Lower lobe of right lung (tissue), 2 donors: ENCODE data around the gene GRK4. TPM values are rescaled to one million over a fixed set of nuclear protein-coding genes. Genes with fewer than 3 reads are reported as not detected.
"Not testable (repeated sequence)": the region's sequence is repeated elsewhere in the genome, so short reads cannot be mapped to it uniquely, and the experiment has no call there.

Source experiments
- ATAC-seq, 2 donors: fragments of 200-7000 bp; cut with Tn5 transposase; one replicate each; pipeline ENCODE4 v1.9.1; 2020 to 2022; ENCODE audit warnings: mild to moderate bottlenecking in 2 of 2, moderate library complexity in 2 of 2
- DNase-seq: peaks from one replicate; pipeline ENCODE4 v3.0.0-alpha.2; 2020
- H3K27ac ChIP-seq: fragments of 200-600 bp; one replicate; pipeline ENCODE4 v1.8.0; 2022
- H3K27me3 ChIP-seq: fragments of 200-600 bp; one replicate; pipeline ENCODE4 v1.8.0; 2022; ENCODE audit warnings: low read depth
- H3K36me3 ChIP-seq: fragments of 200-600 bp; one replicate; pipeline ENCODE4 v1.8.0; 2022; ENCODE audit warnings: mild to moderate bottlenecking
- H3K4me1 ChIP-seq: fragments of 200-600 bp; one replicate; pipeline ENCODE4 v1.8.0; 2022
- H3K4me3 ChIP-seq: fragments of 200-600 bp; one replicate; pipeline ENCODE4 v1.8.0; 2022; ENCODE audit warnings: mild to moderate bottlenecking
- H3K9me3 ChIP-seq: fragments of 200-600 bp; one replicate; pipeline ENCODE4 v1.8.0; 2022
- intact Hi-C: fragments of 100-400 bp; cut with DNase I; formaldehyde crosslinking; loops from one replicate; pipeline ENCODE4 v1.11.0; 2022
- total RNA-seq: library from RNA; stranded (reverse); fragmentation: NEBNext Ultra II Directional; extraction: Animal tissue kit (Norgen Biotek cat#: 25700); gene quantifications from one replicate; pipeline ENCODE4 v1.2.1, GENCODE V29; 2021
- TF ChIP-seq, protein P1 (sequence below): fragments of 200-600 bp; IDR thresholded peaks from one replicate; pipeline ENCODE4 v1.8.0; 2022; ENCODE audit warnings: antibody characterized with exemption, mild to moderate bottlenecking
- donor health status: DM: no; HTN: yes; CAD: no; lungs with severe emphysema.

The GRK4 gene
- total RNA-seq, 1 donor from 2014 or later, result 7.1 TPM

DNA sequence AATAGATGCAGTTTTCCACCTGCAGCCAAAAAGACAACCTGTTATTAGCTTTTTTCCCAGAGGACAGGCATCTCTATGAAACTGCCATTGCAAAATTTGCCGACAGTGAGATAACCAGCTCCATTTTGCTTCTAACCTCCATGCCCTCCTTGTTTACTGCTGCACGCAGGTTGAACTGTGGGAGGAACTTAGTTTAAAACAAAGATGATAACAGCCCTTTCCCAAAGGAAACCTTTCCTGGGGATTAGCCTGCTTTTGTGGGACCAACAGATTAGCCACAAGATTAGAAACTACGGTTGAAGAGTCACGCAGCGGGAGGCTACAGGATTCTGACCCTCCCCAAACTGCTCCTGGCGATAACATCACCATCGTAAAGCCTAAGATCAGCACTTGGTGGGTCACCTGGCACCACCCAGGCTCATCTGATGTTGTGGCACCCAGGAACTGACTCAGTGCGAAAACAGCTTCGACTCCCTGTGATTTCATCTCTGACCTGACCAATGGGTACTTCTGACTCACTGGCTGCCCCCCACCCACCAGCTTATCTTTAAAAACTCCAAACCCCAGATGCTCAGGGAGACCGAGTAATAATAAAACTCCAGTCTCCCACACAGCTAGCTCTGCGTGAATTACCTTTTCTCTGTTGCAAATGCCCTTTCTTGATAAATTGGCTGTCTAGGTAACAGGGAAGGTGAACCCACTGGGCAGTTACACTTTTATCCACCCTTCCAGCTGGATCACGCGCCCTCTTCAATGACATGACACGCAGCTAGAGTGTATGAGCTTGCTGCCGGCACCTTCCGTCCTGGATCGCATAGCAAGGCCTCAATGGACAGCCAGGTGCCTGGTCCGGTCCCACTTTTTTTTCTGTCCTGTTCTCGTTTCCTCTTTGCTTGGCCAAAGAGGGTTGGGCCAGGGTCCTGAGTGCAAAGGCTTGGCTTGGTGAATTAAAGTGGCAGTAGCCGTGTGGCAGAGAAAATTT is 27.3 kb upstream of the GRK4 start:
- no peak for ATAC-seq
- Histone ChIP-seq H3K27me3 (no peaks in the 10 kb centered on the region), H3K4me3 (peak overlapping the region; percentile 97), H3K4me1 (peaks cover 54% of the 10 kb centered on the region), H3K36me3 (peaks cover 50% of the 10 kb centered on the region), H3K27ac (peak overlapping the region; percentile 97), H3K9me3 (no peaks in the 10 kb centered on the region)
- TF ChIP-seq, protein P1, sequence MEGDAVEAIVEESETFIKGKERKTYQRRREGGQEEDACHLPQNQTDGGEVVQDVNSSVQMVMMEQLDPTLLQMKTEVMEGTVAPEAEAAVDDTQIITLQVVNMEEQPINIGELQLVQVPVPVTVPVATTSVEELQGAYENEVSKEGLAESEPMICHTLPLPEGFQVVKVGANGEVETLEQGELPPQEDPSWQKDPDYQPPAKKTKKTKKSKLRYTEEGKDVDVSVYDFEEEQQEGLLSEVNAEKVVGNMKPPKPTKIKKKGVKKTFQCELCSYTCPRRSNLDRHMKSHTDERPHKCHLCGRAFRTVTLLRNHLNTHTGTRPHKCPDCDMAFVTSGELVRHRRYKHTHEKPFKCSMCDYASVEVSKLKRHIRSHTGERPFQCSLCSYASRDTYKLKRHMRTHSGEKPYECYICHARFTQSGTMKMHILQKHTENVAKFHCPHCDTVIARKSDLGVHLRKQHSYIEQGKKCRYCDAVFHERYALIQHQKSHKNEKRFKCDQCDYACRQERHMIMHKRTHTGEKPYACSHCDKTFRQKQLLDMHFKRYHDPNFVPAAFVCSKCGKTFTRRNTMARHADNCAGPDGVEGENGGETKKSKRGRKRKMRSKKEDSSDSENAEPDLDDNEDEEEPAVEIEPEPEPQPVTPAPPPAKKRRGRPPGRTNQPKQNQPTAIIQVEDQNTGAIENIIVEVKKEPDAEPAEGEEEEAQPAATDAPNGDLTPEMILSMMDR, result no peak
- no peak for DNase-seq
- intact Hi-C loops, result no loop called here

DNA sequence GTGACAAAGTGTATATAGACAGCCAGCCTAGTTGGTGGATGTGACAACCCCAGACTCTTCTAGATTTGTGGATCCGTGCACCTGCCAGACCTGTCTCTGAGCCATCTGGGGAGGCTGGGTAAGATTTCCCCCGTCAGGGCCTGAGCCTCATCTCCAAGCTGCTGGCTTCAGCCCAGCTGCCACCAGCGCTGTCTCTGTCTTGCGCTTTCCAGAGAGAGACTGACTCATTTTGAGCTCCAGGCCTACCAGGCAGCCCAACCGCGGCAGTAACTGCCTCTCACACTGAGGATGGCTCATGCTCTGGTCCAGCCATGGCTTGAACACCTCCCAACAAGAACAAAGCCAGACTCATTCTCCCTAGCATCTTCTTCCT is 26.6 kb upstream of the GRK4 start:
- Histone ChIP-seq H3K4me1 (peaks cover 47% of the 10 kb centered on the region), H3K27ac (peak overlapping the region; percentile 63), H3K9me3 (no peaks in the 10 kb centered on the region), H3K36me3 (peaks cover 53% of the 10 kb centered on the region), H3K4me3 (no peak overlapping the region), H3K27me3 (no peaks in the 10 kb centered on the region)
- TF ChIP-seq, protein P1, result no peak
- no peak for ATAC-seq
- no peak for DNase-seq
- intact Hi-C loops, result no loop called here

DNA sequence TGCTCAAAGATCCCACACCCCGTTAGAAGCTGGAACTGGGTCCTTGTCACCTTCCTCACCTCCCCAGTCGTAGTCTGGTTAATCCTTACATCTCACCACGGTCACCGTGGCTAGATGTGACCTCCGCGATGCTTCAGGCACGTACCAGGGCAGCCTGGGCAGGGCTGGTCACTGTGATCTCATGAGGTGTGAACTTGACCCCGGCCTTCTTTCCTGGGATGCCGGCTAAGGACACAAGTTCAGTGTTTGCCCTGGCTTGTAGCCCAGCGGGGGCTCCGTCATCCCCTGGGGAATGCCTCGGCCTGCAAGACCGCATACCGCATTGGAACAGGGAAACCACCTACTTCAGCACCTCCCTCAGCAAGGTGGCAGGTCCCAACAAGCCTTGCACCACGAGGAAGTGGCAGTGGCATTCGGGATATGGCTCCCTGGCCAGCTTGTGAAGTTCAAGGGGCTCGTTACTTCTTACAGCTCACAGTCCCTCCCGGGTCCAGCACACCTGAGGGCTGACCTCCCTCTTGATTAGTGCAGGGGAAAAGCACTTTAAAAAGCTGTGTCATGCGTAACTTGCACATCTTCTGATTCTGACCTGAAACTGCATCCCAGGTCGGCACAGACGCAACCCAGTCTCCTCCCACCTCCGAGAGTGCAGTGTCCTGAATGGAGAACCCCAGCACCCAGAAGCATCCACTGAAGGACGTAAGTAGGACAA is 26.1 kb upstream of the GRK4 start:
- ATAC-seq, result peak; percentile 63 to 68
- no peak overlapping the region for H3K4me3 ChIP-seq
- H3K4me1 ChIP-seq, result peaks cover 42% of the 10 kb centered on the region
- intact Hi-C loops, result no loop called here
- no peaks in the 10 kb centered on the region for H3K9me3 ChIP-seq
- peaks cover 58% of the 10 kb centered on the region for H3K36me3 ChIP-seq
- DNase-seq, result peak; percentile 87
- H3K27me3 ChIP-seq, result no peaks in the 10 kb centered on the region
- peak overlapping the region; percentile 63 for H3K27ac ChIP-seq
- TF ChIP-seq, protein P1, result no peak

DNA sequence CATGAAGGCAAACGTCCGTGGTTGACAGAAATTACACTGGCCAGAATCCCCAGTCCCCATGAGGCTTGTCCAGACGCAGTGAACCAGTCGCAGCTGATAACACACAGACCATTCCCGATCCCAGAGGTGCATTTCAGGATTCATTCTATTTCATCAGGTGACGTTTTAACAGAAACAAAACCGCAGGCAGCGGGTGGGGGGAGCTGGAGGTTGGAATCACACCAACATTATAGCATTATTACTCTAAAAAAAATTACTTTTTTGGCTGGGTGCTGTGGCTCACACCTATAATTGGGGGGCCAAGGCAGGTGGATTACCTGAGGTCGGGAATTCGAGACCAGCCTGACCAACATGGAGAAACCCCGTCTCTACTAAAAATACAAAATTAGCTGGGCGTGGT is 25.4 kb upstream of the GRK4 start:
- no peak for DNase-seq
- intact Hi-C loops, result no loop called here
- H3K4me3 ChIP-seq, result no peak overlapping the region
- no peaks in the 10 kb centered on the region for H3K27me3 ChIP-seq
- H3K4me1 ChIP-seq, result peaks cover 35% of the 10 kb centered on the region
- ATAC-seq, result no peak
- H3K36me3 ChIP-seq, result peaks cover 65% of the 10 kb centered on the region
- H3K9me3 ChIP-seq, result no peaks in the 10 kb centered on the region
- TF ChIP-seq, protein P1, result no peak
- H3K27ac ChIP-seq, result peak overlapping the region; percentile 63

DNA sequence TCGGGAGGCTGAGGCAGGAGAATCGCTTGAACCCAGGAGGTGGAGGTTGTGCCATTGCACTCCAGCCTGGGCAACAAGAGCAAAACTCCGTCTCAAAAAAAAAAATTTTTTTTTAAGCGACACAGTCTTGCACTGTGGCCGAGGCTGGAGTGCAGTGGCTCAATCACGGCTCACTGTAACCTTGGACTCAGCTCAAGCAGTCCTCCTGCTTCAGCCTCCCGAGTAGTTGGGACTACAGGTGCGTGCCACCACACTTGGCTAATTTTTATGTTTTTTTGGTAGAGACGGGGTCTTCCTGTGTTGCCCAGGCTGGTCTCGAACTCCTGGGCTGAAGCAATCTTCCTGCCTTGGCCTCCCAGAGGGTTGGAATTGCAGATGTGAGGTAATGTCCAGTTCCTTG is 25.0 kb upstream of the GRK4 start:
- H3K4me1 ChIP-seq, result peaks cover 31% of the 10 kb centered on the region
- DNase-seq, H3K27me3 ChIP-seq, H3K27ac ChIP-seq, intact Hi-C loops, H3K4me3 ChIP-seq, ATAC-seq, H3K9me3 ChIP-seq: not testable (repeated sequence)
- peaks cover 70% of the 10 kb centered on the region for H3K36me3 ChIP-seq
